ENCODE results near the gene MTUS2. TPM values are rescaled to one million over a fixed set of nuclear protein-coding genes. Genes with fewer than 3 reads are reported as not detected.
"Not testable (repeated sequence)": the region's sequence is repeated elsewhere in the genome, so short reads cannot be mapped to it uniquely, and the experiment has no call there.

The MTUS2 gene
- total RNA-seq, 1 donor: 0.36 TPM

DNA sequence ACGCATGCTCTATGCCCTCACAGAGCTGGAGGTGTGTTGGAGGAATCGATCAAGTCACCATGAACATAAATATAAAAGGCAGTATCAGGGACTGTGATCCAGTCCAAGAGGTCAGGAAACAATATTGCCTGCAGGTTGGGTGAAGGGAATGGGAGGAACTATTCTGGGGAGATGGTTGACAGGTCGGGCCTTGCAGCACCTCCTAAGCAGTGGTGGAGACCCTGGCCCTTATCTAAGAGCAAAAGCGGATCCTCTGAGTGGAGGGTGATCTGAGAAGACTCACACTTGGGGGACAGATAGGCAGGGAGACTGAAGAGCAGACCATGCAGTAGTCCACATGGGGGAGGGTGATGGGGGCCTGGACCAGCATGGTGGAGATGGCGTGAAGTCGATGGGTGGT is 561.9 kb downstream of the MTUS2 start:
- no peak overlapping the region for H3K4me3 ChIP-seq (ENCODE audit: low read depth, low read length)
- TF ChIP-seq, protein P1, sequence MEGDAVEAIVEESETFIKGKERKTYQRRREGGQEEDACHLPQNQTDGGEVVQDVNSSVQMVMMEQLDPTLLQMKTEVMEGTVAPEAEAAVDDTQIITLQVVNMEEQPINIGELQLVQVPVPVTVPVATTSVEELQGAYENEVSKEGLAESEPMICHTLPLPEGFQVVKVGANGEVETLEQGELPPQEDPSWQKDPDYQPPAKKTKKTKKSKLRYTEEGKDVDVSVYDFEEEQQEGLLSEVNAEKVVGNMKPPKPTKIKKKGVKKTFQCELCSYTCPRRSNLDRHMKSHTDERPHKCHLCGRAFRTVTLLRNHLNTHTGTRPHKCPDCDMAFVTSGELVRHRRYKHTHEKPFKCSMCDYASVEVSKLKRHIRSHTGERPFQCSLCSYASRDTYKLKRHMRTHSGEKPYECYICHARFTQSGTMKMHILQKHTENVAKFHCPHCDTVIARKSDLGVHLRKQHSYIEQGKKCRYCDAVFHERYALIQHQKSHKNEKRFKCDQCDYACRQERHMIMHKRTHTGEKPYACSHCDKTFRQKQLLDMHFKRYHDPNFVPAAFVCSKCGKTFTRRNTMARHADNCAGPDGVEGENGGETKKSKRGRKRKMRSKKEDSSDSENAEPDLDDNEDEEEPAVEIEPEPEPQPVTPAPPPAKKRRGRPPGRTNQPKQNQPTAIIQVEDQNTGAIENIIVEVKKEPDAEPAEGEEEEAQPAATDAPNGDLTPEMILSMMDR (IDR thresholded peaks at IDR 0.05; ENCODE audit: insufficient read depth, low read length): no peak
- DNase-seq (ENCODE audit: low read depth): no peak

DNA sequence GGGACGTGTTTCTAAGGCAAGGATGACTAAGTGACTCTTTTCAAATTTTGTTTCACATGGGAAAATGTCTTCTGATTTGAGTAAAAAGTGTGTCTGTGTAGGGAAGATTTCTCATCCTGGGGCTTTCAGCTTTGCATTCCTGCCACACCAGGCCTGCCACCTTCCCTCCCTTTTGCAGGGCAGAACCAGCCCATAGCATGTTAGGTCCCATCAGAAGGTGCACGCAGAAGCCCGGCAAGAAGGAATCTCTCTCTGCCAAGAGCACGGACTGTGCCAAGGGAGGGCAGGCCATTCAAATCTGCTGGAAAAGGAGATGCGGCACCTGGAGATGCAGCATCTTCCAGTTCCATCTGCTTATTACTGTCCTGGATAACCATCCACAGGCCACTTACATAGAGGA is 563.3 kb downstream of the MTUS2 start:
- DNase-seq (ENCODE audit: low read depth): no peak
- H3K4me3 ChIP-seq (ENCODE audit: low read depth, low read length): no peak overlapping the region
- TF ChIP-seq, protein P1 (IDR thresholded peaks at IDR 0.05; ENCODE audit: insufficient read depth, low read length): no peak

DNA sequence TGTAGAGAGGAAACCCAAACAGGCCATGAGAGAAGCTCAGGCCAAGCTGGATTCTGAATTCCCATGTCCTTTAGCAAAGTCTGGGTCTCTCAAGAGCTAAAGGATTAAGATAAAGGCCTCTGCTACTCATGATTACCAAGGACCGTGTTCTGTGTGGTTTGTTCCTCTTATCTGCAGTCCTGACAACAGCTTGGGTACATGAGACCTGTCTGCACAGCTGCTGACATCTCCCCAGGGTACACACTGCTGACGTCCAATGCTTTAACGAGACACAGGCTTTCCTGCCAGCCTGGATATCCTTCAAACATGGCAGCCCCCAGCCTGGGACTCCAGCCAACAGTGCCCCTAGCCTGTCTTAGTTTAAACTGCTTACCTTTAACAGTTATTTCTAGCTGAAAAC is 564.3 kb downstream of the MTUS2 start:
- no peak overlapping the region for H3K4me3 ChIP-seq (ENCODE audit: low read depth, low read length)
- no peak for DNase-seq (ENCODE audit: low read depth)
- TF ChIP-seq, protein P1 (IDR thresholded peaks at IDR 0.05; ENCODE audit: insufficient read depth, low read length): no peak

DNA sequence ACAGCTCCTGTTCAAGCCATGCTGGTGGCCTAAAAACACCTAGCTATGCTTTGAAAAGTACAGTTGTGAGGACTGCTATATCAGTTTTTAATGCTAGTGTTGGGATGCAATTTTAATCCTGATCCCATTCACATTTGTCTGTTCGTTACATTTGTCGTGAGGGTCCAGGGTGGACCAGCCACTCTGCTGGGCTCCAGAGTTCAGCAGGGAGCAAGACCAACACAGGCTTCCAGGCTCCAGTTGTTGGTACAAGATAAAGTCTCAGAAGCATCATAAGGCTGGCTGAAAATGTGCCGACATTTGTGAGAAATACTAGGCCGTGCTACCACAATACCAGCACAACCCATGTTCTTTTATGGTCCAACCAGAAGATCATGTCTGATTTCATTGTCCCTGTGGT is 564.7 kb downstream of the MTUS2 start:
- TF ChIP-seq, protein P1 (IDR thresholded peaks at IDR 0.05; ENCODE audit: insufficient read depth, low read length): no peak
- H3K4me3 ChIP-seq (ENCODE audit: low read depth, low read length): no peak overlapping the region
- DNase-seq (ENCODE audit: low read depth): no peak

DNA sequence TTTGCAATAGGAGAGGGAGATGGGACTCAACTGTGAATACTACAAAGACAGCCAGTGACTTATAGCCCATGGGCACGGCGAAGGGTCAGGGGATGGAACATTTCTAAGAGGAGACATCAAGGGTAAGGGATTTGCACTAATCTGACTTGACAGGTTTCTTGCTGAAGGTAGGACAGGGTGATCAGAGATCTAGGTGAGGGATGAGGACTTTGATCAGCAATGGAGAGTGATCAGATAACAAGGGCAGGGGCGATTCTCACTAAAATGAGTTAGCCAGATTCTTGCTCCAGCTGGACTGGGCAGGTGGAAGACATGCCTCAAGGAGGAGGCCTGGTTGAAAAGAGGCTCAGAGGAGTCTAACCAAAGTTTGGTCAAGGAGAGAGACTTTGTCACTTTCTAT is 566.1 kb downstream of the MTUS2 start:
- TF ChIP-seq, protein P1 (IDR thresholded peaks at IDR 0.05; ENCODE audit: insufficient read depth, low read length): no peak
- DNase-seq (ENCODE audit: low read depth): no peak
- no peak overlapping the region for H3K4me3 ChIP-seq (ENCODE audit: low read depth, low read length)

DNA sequence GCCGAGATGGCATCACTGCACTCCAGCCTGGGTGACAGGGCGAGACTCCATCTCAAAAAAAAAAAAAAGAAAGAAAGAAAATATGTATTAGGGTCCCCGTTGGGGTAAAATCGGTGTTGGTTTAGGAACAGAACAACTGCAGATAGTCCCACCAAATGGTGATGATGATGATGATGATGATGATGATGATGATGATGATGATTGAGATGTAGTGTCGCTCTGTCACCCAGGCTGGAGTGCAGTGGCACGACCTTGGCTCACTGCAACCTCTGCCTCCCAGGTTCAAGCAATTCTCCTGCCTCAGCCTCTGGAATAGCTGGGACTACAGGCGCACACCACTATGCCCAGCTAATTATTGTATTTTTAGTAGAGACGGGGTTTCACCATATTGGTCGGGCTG is 570.5 kb downstream of the MTUS2 start:
- not testable (repeated sequence) for DNase-seq (ENCODE audit: low read depth); H3K4me3 ChIP-seq (ENCODE audit: low read depth, low read length)

DNA sequence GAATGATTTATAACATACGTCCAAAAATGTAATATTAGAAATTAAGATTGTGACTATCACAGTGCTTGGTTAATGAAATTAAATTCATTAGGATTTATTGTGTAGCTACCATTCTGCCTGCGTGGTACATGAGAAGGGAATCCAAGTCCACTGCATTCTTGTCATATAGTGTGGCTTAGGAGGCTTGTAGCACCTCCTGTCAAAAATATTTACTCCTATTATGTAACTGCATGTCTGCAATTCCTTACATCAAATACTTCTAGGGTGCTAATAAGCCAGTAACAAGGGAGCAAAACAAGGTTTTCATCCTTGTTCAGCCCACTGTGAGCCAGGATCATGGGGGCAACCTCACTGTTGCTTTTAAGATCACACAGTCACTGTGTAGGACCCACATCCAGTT is 576.3 kb downstream of the MTUS2 start:
- TF ChIP-seq, protein P1 (IDR thresholded peaks at IDR 0.05; ENCODE audit: insufficient read depth, low read length): no peak
- DNase-seq (ENCODE audit: low read depth): no peak

More for the DNA sequence above, 576.3 kb downstream of the MTUS2 start:
- no peak overlapping the region for H3K4me3 ChIP-seq (ENCODE audit: low read depth, low read length)

All from fibroblast of the aortic adventitia (primary cell).